Transverse colon (tissue), 4 donors: ENCODE data around the gene MAN2B1.

ENCODE experiments used
- EP300 ChIP-seq: sonication (generic); formaldehyde crosslinking; IDR thresholded peaks from one replicate; pipeline ENCODE4 v1.6.1; 2017; ENCODE audit warnings: antibody characterized with exemption, low read depth
- POLR2A ChIP-seq: fragments of 450-650 bp; IDR thresholded peaks from one replicate; pipeline ENCODE4 v1.6.1; 2016; ENCODE audit warnings: antibody characterized with exemption, mild to moderate bottlenecking, moderate library complexity
- POLR2AphosphoS5 ChIP-seq, 3 donors: sonication (generic); formaldehyde crosslinking; IDR thresholded peaks; one replicate each; pipeline ENCODE4 v1.6.1; 2016; ENCODE audit warnings: antibody characterized with exemption in 3 of 3
- TF ChIP-seq, protein P1 (sequence below), 5 experiments: fragments of 200-600 bp in 3 of 5; fragments of 450-650 bp in 2 of 5; sonication (generic) in 3 of 5; IDR thresholded peaks; 1 replicate in 2 of 5; 2 replicates in 3 of 5; pipeline ENCODE4 v1.5.1; 2016 to 2017; ENCODE audit warnings: antibody characterized with exemption in 5 of 5, inconsistent platforms in 3 of 5, mild to moderate bottlenecking in 2 of 5, moderate library complexity in 1 of 5

GRCh38 chr19:12672744-12673143 lies 6.2 kb upstream of the MAN2B1 start:
- TF ChIP-seq, protein P1, sequence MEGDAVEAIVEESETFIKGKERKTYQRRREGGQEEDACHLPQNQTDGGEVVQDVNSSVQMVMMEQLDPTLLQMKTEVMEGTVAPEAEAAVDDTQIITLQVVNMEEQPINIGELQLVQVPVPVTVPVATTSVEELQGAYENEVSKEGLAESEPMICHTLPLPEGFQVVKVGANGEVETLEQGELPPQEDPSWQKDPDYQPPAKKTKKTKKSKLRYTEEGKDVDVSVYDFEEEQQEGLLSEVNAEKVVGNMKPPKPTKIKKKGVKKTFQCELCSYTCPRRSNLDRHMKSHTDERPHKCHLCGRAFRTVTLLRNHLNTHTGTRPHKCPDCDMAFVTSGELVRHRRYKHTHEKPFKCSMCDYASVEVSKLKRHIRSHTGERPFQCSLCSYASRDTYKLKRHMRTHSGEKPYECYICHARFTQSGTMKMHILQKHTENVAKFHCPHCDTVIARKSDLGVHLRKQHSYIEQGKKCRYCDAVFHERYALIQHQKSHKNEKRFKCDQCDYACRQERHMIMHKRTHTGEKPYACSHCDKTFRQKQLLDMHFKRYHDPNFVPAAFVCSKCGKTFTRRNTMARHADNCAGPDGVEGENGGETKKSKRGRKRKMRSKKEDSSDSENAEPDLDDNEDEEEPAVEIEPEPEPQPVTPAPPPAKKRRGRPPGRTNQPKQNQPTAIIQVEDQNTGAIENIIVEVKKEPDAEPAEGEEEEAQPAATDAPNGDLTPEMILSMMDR (IDR thresholded peaks at IDR 0.05), result no peak
- TF ChIP-seq POLR2A (no peak), POLR2AphosphoS5 (IDR thresholded peaks at IDR 0.05) (no peak), EP300 (no peak)
